Uterus (tissue), 2 donors: ENCODE results near the gene PHF24.

ENCODE experiments used
- POLR2A ChIP-seq, 2 donors: fragments of 450-650 bp; IDR thresholded peaks; one replicate each; pipeline ENCODE4 v1.6.1; 2016; ENCODE audit warnings: antibody characterized with exemption in 2 of 2, mild to moderate bottlenecking in 1 of 2, moderate library complexity in 1 of 2
- TF ChIP-seq, protein P1 (sequence below), 4 experiments: fragments of 200-600 bp in 2 of 4; fragments of 450-650 bp in 2 of 4; sonication (generic) in 2 of 4; IDR thresholded peaks; one replicate each; pipeline ENCODE4 v1.5.1; 2016 to 2019; ENCODE audit warnings: antibody characterized with exemption in 4 of 4, mild to moderate bottlenecking in 2 of 4, moderate library complexity in 1 of 4

GRCh38 chr9:35027860-35028259 lies 69.8 kb downstream of the PHF24 start:
- TF ChIP-seq, protein P1, sequence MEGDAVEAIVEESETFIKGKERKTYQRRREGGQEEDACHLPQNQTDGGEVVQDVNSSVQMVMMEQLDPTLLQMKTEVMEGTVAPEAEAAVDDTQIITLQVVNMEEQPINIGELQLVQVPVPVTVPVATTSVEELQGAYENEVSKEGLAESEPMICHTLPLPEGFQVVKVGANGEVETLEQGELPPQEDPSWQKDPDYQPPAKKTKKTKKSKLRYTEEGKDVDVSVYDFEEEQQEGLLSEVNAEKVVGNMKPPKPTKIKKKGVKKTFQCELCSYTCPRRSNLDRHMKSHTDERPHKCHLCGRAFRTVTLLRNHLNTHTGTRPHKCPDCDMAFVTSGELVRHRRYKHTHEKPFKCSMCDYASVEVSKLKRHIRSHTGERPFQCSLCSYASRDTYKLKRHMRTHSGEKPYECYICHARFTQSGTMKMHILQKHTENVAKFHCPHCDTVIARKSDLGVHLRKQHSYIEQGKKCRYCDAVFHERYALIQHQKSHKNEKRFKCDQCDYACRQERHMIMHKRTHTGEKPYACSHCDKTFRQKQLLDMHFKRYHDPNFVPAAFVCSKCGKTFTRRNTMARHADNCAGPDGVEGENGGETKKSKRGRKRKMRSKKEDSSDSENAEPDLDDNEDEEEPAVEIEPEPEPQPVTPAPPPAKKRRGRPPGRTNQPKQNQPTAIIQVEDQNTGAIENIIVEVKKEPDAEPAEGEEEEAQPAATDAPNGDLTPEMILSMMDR (IDR thresholded peaks at IDR 0.05) = no peak
- no peak for TF ChIP-seq POLR2A (IDR thresholded peaks at IDR 0.05)
